Activated T-cell treated with anti-CD3 and anti-CD28 coated beads, Interleukin-2, amount 50 U/mL, for 4 hours (primary cell): ENCODE results near the gene TAC3. TPM values are rescaled to one million over a fixed set of nuclear protein-coding genes. Genes with fewer than 3 reads are reported as not detected.
"Not testable (repeated sequence)": the region's sequence is repeated elsewhere in the genome, so short reads cannot be mapped to it uniquely, and the experiment has no call there.

ENCODE experiments used
- ATAC-seq, 2 donors: fragments of 200-7000 bp; cut with Tn5 transposase; one replicate each; pipeline ENCODE4 v1.10.0; 2021
- DNase-seq: peaks from one replicate; pipeline ENCODE4 v3.0.0-alpha.2; 2020
- H3K27me3 Mint-ChIP-seq: one replicate; pipeline ENCODE4 v1.8.0; 2021; ENCODE audit warnings: low read depth, mixed read lengths
- H3K36me3 Mint-ChIP-seq: one replicate; pipeline ENCODE4 v1.8.0; 2022; ENCODE audit warnings: mixed read lengths; ENCODE audit not compliant: insufficient read depth
- H3K4me1 Mint-ChIP-seq: one replicate; pipeline ENCODE4 v1.8.0; 2021; ENCODE audit warnings: low read depth, mixed read lengths
- H3K4me3 Mint-ChIP-seq: one replicate; pipeline ENCODE4 v1.8.0; 2021; ENCODE audit warnings: mild to moderate bottlenecking, moderate library complexity, mixed read lengths
- H3K9me3 Mint-ChIP-seq: one replicate; pipeline ENCODE4 v1.8.0; 2021; ENCODE audit warnings: mixed read lengths
- total RNA-seq, 3 donors: library from RNA; stranded (reverse); gene quantifications; one replicate each; pipeline ENCODE4 v1.2.1, GENCODE V29; 2021

The TAC3 gene
- total RNA-seq, 3 donors from 2014 or later = 0.43 TPM; not detected in 2

DNA sequence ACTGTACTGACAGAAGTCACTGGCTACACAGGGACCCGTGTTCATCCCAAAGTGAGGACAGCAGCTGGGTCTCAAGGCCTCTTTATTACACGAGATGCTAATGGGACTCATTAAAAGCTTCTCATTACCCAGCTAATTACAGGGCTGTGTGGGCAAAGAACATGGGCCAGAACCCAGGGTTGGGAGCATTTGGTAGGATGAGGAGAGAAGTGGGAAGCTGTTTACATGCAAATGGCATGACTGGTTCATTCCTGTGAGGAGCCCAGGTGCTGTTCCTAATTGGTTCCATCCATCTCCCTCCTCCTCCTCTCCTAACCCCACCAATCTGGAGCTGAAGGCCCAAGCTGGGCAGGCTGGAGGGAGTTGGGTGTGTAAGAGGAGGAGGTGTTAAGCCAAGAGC is 8.9 kb upstream of the TAC3 start:
- Mint-ChIP-seq H3K4me1 (peaks cover 35% of the 10 kb centered on the region), H3K27me3 (no peaks in the 10 kb centered on the region), H3K36me3 (no peaks in the 10 kb centered on the region), H3K9me3 (no peaks in the 10 kb centered on the region), H3K4me3 (no peak overlapping the region)
- DNase-seq = no peak
- no peak for ATAC-seq

DNA sequence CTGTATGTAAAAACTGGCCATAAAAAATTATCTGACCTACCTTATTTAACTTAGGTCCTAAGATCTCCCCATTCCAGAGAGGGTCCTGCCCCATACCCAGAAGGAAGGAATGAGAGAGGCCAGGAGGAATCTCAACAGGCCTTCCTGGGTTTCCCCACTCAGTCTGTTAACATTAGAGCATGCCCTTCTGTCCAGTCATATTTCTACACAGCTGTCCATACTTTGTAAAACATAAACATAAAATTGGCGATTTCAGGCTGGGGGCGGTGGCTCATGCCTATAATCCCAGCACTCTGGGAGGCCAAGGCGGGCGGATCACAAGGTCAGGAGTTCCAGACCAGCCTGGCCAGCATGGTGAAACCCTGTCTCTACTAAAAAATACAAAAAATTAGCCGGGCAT is 6.0 kb upstream of the TAC3 start:
- not testable (repeated sequence) for ATAC-seq, H3K27me3 Mint-ChIP-seq, H3K9me3 Mint-ChIP-seq, H3K36me3 Mint-ChIP-seq, H3K4me3 Mint-ChIP-seq, DNase-seq
- peaks cover 30% of the 10 kb centered on the region for H3K4me1 Mint-ChIP-seq

DNA sequence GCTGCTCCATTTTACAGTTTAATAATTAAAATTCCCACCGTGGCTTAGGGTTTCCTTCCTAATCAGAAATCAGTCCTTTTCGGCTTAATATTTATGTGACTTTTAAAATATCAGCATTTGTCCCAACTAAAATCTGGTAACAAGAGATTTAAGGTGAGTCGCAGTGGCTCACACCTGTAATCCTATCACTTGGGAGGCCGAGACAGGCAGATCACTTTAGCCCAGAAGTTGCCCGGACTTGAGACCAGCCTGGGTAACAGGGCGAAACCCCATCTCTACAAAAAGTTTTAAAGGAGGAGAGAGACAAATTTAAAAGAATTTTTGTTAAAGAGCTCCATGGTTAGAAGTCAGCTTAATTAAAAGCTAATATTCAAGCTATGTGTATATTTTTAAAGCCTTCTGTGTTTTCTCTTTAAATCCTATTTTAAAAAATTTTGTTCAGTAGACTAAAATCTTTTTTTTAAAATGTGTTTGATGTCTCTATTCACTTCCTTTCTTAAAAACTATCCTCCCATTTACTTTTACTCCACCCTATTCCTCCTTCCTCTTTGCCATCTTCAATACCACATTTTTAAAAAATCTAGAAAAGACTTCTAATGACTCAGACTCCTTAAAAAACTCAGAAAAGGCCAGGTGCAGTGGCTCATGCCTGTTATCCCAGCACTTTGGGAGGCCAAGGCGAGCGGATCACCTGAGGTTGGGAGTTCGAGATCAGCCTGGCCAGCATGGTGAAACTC is 3.8 kb upstream of the TAC3 start:
- Mint-ChIP-seq H3K4me1 (peaks cover 16% of the 10 kb centered on the region), H3K9me3 (no peaks in the 10 kb centered on the region), H3K36me3 (no peaks in the 10 kb centered on the region), H3K4me3 (no peak overlapping the region), H3K27me3 (peaks cover 2% of the 10 kb centered on the region)
- ATAC-seq = no peak
- DNase-seq = no peak

DNA sequence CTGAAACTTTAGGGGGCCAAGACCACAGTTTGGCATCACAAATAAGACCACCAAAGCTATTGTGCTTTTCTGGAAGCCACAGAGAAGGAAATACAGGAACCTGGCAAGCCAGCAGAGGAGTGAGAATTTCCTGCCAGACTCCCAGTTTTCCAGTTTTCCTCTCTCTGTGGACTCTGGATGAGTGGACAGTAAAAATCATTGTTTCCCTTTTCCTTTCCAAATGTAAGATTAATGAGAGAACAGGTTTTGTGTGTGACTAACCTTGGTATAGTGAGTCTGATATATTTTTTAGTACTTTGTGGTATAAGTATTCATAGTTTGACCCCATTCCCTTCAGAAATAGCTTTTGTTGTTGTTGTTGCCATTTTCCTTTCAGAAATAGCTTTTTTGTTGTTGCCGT is 2.6 kb upstream of the TAC3 start:
- peaks cover 16% of the 10 kb centered on the region for H3K4me1 Mint-ChIP-seq
- no peak for ATAC-seq
- DNase-seq = no peak
- H3K36me3 Mint-ChIP-seq = no peaks in the 10 kb centered on the region
- H3K4me3 Mint-ChIP-seq = no peak overlapping the region
- H3K9me3 Mint-ChIP-seq = no peaks in the 10 kb centered on the region
- peaks cover 6% of the 10 kb centered on the region for H3K27me3 Mint-ChIP-seq

DNA sequence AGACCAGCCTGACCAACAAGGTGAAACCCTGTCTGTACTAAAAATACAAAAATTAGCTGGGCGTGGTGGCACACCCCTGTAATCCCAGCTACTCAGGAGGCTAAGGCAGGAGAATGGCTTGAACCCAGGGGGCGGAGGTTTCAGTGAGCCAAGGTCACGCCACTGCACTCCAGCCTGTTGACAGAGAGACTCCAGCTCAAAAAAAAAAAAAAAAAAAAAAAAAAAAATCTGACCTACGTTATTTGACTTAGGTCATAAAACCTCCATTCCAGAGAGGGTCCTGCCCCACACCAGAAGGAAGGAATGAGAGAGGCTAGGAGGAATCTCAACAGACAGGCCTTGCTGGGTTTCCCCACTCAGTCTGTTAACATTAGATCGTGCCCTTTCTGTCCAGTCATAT is 2.0 kb upstream of the TAC3 start:
- H3K36me3 Mint-ChIP-seq, H3K9me3 Mint-ChIP-seq, H3K27me3 Mint-ChIP-seq, H3K4me3 Mint-ChIP-seq, ATAC-seq, DNase-seq: not testable (repeated sequence)
- peaks cover 16% of the 10 kb centered on the region for H3K4me1 Mint-ChIP-seq

DNA sequence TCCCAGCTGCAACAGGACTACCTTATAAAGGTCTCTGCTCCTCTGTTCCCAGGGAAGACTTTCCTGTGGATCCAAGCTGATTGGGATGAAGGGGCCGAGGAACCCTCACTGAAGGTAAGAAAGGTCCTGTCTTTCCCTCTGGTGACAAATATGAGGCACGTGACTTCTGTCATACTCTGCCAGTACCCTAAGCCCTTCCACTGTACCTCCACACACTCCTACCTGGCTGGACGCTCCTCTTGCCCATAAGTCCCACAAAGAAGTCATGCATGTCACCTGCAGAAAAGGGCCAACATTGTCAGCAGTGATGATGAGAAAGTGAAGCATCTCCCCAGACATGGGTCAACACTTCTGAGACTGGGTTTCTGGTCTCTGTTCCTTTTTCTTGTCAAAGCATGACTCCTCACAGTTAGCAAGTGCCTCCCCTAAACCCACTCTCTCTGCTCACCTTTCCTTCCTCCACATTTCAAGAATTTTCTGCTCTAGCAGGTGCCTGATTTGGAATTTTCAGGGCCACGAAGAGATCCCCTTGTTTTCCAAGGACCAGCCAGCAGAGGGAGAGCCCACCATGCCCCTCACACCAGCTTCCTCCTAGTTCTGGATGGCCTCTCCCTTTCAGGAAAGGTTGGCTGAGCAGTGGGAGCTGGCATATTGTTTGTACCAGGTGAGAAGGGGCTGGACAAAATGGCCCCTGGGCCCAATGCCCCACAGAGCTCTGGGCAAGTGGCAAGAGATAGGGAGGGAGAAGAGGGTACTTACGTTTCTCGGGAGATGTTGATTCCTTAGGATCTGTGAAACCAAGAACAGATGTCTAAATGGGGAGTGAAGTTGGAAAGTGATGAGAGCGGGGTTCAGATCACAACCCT is 3.5 kb downstream of the TAC3 start:
- peaks cover 31% of the 10 kb centered on the region for H3K4me1 Mint-ChIP-seq
- no peaks in the 10 kb centered on the region for H3K9me3 Mint-ChIP-seq

DNA sequence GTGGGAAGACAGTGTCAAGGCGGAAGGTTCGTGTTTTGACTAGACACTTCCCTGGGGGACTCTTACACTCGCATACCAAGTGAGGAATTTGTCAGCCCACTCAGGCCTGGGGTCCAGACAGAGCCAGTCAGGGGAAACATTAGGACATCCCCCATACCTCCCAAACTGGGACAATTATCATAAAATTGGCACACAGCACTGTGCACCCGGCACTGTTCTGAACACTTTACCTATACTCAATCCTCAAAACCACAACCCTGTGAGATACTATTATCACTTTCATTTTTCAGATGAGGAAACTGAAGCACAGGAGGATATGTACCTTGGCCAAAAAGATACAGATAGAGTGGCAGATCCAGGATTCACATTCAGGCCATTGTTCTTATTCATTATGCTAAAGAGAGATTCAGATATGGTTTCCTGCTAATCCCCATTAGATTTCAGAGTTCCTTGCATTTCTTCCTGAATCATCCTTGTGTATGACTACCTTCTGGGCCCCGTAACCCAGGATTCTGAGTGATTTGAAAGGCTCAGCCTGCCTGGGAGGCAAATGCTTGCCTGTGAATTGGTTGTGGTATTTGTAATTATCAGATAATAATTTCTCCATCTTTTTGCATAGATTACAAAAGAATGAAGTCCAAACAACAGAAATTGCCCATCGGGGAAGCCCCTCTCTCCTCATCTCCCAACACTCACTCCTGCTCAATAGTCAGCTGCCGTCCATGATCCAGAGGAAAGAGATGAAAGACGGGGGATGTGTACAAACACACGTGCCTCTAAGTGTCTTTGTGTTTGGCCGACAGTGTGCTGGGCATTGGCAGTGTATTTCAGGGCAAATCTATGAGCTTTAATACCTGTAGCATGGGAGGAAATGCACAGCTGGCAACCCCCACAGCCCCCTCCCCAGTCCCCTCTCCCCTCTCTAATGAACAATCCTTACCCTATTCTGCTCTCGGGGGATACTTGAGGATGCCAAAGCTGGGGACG is 4.6 kb downstream of the TAC3 start:
- Mint-ChIP-seq H3K4me1 (peaks cover 41% of the 10 kb centered on the region), H3K9me3 (no peaks in the 10 kb centered on the region), H3K4me3 (peak overlapping the region; percentile 30), H3K36me3 (no peaks in the 10 kb centered on the region), H3K27me3 (peaks cover 7% of the 10 kb centered on the region)
- no peak for DNase-seq
- ATAC-seq = peak; percentile 69 to 78

More for the DNA sequence above, 3.5 kb downstream of the TAC3 start:
- ATAC-seq = no peak
- Mint-ChIP-seq H3K4me3 (no peak overlapping the region), H3K36me3 (no peaks in the 10 kb centered on the region), H3K27me3 (peaks cover 7% of the 10 kb centered on the region)
- no peak for DNase-seq

DNA sequence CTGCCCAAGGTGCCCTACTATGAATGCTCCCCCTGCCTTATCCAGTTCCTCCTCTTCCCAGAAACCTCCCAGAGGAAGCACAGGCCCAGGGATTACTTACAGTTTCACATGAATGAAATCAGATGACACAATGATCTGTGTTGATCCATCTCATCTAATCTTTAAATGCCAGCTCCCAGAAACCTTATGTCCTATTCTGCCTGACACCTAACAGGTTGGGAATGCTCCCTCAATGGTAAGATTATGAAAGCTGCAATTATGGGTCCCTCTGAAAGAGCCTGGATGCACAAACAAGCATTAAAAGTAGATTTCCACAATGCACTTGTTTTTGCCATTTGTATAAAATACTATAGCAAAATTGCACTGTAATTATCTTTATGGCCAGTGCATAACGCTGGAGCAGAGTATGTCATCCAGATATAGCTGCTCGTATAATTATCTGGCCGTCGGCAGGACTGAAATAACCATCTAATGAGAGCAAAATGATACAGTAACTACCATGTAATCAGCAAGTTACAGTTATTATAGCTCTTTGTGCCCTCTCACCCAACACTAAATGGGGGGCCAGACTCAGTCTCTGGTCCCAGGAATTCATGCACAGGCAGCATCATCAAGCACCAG is 5.6 kb downstream of the TAC3 start:
- peaks cover 7% of the 10 kb centered on the region for H3K27me3 Mint-ChIP-seq
- DNase-seq (no peak), ATAC-seq (no peak)
- no peak overlapping the region for H3K4me3 Mint-ChIP-seq
- H3K4me1 Mint-ChIP-seq = peaks cover 43% of the 10 kb centered on the region
- H3K9me3 Mint-ChIP-seq = no peaks in the 10 kb centered on the region
- no peaks in the 10 kb centered on the region for H3K36me3 Mint-ChIP-seq

DNA sequence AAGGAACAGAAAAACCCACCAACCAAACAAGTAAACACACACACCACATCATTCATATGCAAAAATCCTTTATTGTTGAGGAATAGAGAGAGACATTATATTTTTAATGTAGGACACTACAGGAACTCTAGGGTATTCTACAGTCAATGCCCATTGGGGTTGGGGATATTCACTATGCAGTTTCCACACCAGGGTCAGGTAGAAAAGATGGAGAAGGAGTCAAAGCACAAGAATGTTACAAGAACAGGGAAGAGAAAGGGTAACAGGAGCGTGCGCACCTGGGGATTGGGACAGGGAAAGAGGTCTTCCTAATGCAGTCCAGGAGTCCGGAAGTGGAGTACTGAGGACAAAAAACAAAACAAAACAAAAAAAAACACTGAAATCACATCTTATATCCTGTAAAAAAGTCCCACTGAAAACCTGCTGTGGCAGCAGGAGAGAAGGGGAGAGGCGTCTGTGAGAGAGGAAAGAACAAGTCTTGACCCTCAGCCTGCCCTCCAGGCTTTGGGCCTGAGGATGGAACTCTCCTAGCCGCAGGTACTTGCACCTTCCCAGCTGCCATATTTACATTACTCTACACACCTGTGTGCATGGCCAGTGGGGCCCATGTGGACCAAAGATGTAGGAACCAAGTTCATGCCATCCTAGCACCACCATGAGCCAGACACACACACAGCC is 6.2 kb downstream of the TAC3 start:
- Mint-ChIP-seq H3K4me3 (no peak overlapping the region), H3K9me3 (no peaks in the 10 kb centered on the region), H3K4me1 (peaks cover 49% of the 10 kb centered on the region), H3K36me3 (peaks cover 3% of the 10 kb centered on the region), H3K27me3 (peaks cover 6% of the 10 kb centered on the region)
- no peak for DNase-seq
- no peak for ATAC-seq

DNA sequence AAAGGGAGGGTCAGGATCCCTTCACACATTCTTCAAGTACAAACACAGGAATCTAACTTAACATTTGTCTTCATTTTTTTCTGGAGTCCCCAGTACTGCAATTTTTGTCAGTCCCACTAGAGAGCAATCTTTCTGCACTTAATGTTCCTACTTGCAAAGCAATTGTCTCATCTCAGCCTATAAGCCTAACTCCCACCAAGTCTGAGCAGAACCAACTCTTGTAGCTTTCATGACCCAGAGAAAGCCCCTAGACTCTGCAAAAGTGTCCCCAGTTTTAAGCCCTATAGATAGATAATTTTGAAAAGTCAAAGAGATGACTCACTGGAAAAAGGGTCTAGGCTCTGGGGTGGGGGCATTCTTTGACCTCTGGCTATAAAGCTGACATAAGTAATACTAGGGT is 8.2 kb downstream of the TAC3 start:
- peak in 1 of 2 donors; percentile 20 for ATAC-seq
- Mint-ChIP-seq H3K4me1 (peaks cover 59% of the 10 kb centered on the region), H3K4me3 (no peak overlapping the region)

DNA sequence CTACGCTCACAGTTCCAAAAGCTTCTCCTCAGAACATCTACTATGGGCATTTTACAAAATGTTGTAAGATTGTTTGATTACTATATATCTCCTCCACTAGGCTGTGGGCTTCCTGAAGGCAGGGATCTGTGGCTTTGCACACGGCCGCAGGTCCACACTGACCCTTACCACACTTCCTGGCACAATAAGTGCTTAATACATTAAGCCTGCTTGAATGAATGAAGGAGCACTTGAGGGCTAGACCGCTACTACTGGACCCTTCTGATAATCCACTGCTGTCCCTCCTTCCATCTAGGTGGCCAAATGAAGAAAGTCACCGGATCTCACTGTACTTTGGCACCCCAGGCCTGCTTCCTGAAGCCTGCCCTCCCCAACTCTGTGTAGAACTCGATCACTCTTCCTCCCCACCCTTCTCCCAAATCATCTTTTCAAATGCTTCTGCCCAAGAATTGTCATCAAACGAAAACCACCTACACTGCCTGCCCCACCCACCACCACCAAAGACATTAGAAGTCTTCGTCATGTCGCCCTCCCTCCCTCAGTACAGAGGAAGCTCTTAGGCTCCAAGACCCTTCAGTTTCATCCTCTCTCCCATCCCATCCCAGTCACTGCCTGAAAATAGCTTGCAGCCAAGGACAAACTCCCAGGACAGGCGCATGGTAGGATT is 9.4 kb downstream of the TAC3 start:
- Mint-ChIP-seq H3K9me3 (no peaks in the 10 kb centered on the region), H3K36me3 (peaks cover 25% of the 10 kb centered on the region), H3K4me1 (peaks cover 58% of the 10 kb centered on the region), H3K4me3 (peak overlapping the region; percentile 89), H3K27me3 (no peaks in the 10 kb centered on the region)
- DNase-seq = peak; percentile 27
- ATAC-seq = peak; percentile 20 to 21

More for the DNA sequence above, 8.2 kb downstream of the TAC3 start:
- H3K27me3 Mint-ChIP-seq = no peaks in the 10 kb centered on the region
- DNase-seq = no peak
- H3K36me3 Mint-ChIP-seq = peaks cover 17% of the 10 kb centered on the region
- no peaks in the 10 kb centered on the region for H3K9me3 Mint-ChIP-seq

DNA sequence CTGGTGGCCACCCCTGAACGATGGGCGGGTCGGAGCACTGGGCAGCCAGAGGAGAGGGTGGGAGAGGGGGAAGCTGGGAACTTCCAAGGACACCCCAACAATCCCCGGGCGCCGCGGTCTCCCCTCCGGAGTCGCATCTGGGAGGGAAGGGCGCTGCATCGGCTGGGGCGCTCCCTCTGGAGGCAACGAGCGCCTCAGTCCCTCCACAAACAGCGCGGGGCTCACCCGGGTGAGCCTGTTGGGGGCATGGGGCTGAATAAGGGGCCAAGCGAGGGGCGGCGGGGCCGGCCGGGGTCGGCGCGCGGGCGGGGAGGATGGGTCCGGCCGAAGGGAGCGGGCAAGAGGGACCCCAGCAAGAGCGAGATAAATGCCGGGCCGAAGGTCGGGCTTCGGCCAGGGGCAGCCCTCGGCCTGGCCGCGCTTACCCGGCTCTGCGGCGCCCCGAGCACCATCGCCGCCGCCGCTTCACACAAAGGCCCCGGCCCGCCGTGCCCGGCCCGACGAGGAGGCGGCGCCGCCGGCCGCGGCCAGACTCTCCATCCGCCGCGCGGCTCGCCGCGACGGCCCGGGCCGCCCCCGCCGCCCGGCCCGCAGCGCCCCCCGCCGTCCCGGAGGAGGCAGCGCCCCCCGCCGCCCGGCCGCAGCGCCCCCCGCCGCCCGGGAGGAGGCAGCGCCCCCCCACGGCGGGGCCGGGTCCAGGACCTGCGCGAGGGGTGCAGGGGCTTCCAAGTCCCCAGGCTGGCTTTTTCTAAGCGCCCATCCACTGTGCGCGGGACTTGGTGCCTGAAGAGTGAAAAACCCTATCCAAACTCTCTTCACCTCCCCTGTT is 10.1 kb downstream of the TAC3 start, which contains the start of gene ZBTB39:
TSS of gene ZBTB39 (minus strand) at position 567 of the 829 bp plus-strand sequence. CDS start 1,629 bp downstream, outside the sequence.
- Mint-ChIP-seq H3K36me3 (peaks cover 25% of the 10 kb centered on the region), H3K4me1 (peaks cover 58% of the 10 kb centered on the region), H3K4me3 (peak within 1 kb of the TSS; percentile 95), H3K9me3 (no peaks in the 10 kb centered on the region), H3K27me3 (no peaks in the 10 kb centered on the region)
- DNase-seq = peak; percentile 60
- peak; percentile 80 to 82 for ATAC-seq
